CMK (cell line): ENCODE results near the gene ZMYND10.
A peak's percentile ranks its signal among the peaks of the same experiment; 100 is the strongest.

ENCODE experiments used
- DNase-seq: peaks from one replicate; pipeline ENCODE4 v3.0.0-alpha.2; 2010; ENCODE audit warnings: low read depth

The ZMYND10 gene

GRCh38 chr3:50345008-50345407 is 524 bp downstream of the ZMYND10 start:
- no peak for DNase-seq

- DNase-seq: no peak
These were observed 2.5 kb downstream of the ZMYND10 start for GRCh38 chr3:50342813-50343633.

- DNase-seq: no peak
These were observed 3.4 kb downstream of the ZMYND10 start for GRCh38 chr3:50341996-50342650.

- no peak for DNase-seq
These were observed 4.0 kb downstream of the ZMYND10 start for GRCh38 chr3:50341537-50341936.

DNA sequence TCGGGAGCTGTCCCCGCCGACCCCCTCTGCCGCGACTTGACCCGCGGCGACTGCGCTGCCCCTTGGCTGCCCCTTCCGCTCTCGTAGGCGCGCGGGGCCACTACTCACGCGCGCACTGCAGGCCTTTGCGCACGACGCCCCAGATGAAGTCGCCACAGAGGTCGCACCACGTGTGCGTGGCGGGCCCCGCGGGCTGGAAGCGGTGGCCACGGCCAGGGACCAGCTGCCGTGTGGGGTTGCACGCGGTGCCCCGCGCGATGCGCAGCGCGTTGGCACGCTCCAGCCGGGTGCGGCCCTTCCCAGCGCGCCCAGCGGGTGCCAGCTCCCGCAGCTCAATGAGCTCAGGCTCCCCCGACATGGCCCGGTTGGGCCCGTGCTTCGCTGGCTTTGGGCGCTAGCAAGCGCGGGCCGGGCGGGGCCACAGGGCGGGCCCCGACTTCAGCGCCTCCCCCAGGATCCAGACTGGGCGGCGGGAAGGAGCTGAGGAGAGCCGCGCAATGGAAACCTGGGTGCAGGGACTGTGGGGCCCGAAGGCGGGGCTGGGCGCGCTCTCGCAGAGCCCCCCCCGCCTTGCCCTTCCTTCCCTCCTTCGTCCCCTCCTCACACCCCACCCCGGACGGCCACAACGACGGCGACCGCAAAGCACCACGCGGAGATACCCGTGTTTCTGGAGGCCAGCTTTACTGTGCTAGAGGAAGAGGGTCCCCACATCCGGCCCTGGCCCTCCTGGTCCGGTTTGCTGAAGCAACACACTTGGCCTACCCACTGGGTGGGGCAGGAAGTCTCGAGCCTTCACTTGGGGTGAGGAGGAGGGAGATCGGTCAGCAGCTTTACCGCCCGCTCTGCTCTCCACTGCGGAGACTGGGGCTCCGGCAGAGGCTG is 4.8 kb downstream of the ZMYND10 start, which contains the start of gene RASSF1:
RASSF1 (minus strand) TSS at position 389 of the 882 bp plus-strand sequence; CDS start at position 358, 31 bp downstream.
- peak; percentile 99 for DNase-seq

DNA sequence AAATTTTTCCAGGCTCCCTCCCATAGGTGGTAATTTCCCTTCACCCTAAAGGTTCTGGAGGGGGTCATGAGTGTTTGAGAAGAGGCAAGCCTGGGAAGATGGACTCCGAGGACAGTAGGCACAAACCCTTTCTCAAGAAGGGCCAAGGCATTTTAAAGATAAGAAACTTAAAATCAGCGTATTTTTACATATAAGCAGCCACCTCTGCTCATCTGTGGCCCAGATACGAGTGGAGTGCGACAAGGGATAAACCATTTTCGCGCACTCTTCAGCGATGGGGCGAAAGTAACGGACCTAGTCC is 5.4 kb downstream of the ZMYND10 start:
- no peak for DNase-seq

DNA sequence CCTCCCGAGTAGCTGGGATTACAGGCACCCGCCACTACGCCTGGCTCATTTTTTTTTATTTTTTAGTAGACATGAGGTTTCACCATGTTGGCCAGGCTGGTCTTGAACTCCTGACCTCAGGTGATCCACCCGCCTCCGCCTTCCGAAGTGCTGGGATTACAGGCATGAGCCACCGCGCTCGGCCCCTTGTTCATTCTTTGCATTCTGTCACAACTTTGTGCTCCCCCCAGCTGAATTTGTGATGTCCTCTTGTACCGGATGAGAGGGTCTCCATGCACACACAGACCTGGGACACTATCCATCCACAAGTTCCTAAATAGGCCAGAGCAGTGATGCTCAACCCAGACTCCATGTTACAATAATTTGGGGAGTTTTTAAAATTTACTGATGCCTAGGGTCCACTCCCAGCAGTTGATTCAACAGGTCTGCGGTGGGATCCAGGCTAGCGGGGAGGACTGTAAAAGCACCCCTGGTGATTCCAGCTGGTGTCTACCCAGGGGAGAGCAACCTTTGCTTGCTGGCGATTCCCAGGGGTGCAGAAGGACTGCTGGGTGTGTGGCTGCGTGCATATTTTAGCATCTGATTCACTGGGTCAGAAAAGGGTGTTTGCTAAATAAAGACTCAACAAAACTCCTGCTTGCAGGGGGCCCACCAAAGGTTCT is 5.9 kb downstream of the ZMYND10 start:
- no peak for DNase-seq

DNA sequence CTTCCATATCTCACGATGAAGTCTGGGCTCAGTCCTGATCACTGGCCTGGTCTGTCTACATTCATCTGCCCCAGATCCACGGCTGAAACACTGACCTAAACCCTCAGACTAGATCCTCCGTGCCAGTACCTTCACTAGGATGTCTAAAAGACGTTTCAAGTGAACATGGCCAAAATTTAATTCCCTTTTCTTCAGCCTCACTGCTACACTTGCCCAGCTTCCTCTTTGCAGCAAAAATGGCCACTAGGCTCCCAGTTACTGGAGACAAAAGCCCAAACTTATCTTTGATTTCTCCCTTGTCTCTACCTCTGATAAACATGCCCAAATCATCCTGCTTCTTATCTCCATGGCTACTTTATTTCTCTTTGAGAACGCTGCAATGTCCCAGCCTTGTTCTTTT is 6.6 kb downstream of the ZMYND10 start:
- no peak for DNase-seq

GRCh38 chr3:50337175-50337861 is 8.2 kb downstream of the ZMYND10 start:
- DNase-seq: peak; percentile 96

GRCh38 chr3:50336452-50337174 is 8.9 kb downstream of the ZMYND10 start:
- DNase-seq: no peak

- DNase-seq: no peak
These were observed 11.0 kb downstream of the ZMYND10 start for GRCh38 chr3:50334339-50335075.

GRCh38 chr3:50333744-50334328 is 11.7 kb downstream of the ZMYND10 start:
- no peak for DNase-seq

- DNase-seq: no peak
These were observed 14.1 kb downstream of the ZMYND10 start for GRCh38 chr3:50331364-50331907.

- no peak for DNase-seq
These were observed 15.2 kb downstream of the ZMYND10 start for GRCh38 chr3:50330330-50330729.

- DNase-seq: peak; percentile 94
These were observed 17.4 kb downstream of the ZMYND10 start, which contains the start of gene TUSC2 for GRCh38 chr3:50327943-50328691. Gene TUSC2, minus strand, starts transcription at chr3:50328223. Its CDS starts 124 bp downstream, at chr3:50328099.

DNA sequence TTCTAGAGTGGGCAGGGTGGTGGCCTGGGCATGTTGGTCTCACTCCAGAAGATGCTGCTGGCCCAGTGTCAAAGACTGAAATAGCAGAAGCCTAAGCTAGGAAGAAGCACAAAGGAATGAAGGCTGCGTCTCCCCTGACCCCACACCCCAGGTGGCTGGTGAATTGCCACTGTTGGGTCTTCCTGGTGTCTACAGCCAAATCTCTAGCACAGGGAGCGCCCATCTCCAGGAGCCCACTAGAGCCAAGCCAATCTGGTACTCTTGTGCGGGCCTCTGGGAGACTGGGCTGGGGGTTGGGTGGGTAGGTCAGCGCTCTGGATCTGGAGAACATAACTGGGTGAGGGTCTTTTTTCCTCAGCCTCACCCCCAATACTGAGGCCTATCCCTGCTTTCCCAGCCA is 18.4 kb downstream of the ZMYND10 start:
- no peak for DNase-seq

GRCh38 chr3:50326182-50326541 is 19.4 kb downstream of the ZMYND10 start:
- no peak for DNase-seq

DNA sequence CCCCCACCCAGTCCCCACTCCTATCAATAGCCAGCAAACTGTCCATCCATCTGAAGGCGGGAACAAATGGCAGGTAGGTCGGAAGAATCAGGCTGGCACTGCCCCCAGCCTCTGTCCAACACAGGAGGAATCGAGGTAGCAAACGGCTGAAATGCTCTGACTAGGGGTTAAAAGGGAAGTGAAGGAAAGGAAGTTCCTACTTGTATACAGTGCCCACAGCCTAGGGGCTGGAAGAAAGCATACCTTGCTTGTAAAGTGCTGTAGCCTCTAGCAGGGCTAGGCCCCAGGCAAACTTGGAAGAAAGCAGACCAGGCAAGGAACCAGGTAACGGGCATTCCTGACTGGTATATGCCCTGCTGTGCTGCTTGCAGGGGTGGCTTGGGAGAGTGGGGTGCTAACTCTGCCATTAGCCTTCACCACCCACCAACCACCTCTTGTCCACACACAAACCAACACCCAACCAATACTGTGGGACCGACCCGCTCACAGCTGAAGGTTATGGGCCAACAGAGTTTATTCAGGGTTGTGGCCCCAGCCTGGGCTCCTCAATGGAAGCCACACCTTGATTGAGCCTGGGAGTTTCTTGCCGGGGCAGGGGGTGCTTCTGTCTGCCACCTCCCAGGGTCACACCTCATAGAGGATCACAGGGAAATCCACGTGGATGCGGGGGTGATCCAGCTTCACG is 19.9 kb downstream of the ZMYND10 start:
- DNase-seq: no peak
